Keratinocyte (primary cell): ENCODE measurements around the gene TLL2. TPM values are rescaled to one million over a fixed set of nuclear protein-coding genes. Genes with fewer than 3 reads are reported as not detected.

ENCODE experiments used
- DNase-seq: peaks from one replicate; pipeline ENCODE4 v3.0.0-alpha.2; 2011; ENCODE audit warnings: low read depth, missing footprints, low spot score
- FAIRE-seq: peaks from 2 replicates; lab custom pipeline; 2011; peaks lifted over from hg19 to GRCh38; lab: Jason Lieb, UNC
- H2AFZ ChIP-seq: 2 replicates; pipeline ENCODE4 v1.6.0; 2012; ENCODE audit warnings: low read length, control low read depth, inconsistent platforms; ENCODE audit not compliant: control insufficient read depth
- H3K27ac ChIP-seq: 2 replicates; pipeline ENCODE4 v1.5.1; 2011; ENCODE audit warnings: low read length; ENCODE audit not compliant: control insufficient read depth, insufficient read depth
- H3K27me3 ChIP-seq: 3 replicates; pipeline ENCODE4 v1.6.0; 2011; ENCODE audit warnings: low read length; ENCODE audit not compliant: control insufficient read depth, insufficient read depth; ENCODE audit errors: extremely low read depth
- H3K36me3 ChIP-seq, 2 experiments: 2 replicates in 1 of 2; 3 replicates in 1 of 2; pipeline ENCODE4 v1.5.1; 2011; ENCODE audit warnings: low read length in 2 of 2, mild to moderate bottlenecking in 1 of 2; ENCODE audit not compliant: control insufficient read depth in 2 of 2, insufficient read depth in 2 of 2; ENCODE audit errors: extremely low read depth in 1 of 2
- H3K4me1 ChIP-seq: 3 replicates; pipeline ENCODE4 v1.5.1; 2011; ENCODE audit warnings: low read length; ENCODE audit not compliant: control insufficient read depth, insufficient read depth; ENCODE audit errors: extremely low read depth
- H3K4me2 ChIP-seq: 3 replicates; pipeline ENCODE4 v1.6.0; 2011; ENCODE audit warnings: low read depth, low read length; ENCODE audit not compliant: control insufficient read depth, insufficient read depth; ENCODE audit errors: extremely low read depth
- H3K4me3 ChIP-seq, 3 experiments: fragments of 200-600 bp in 1 of 3; sonication (generic) in 1 of 3; 2 replicates in 2 of 3; 3 replicates in 1 of 3; pipeline ENCODE4 v1.5.1; 2011 to 2016; ENCODE audit warnings: low read length in 3 of 3, mild to moderate bottlenecking in 3 of 3, control low read depth in 2 of 3, inconsistent platforms in 1 of 3, low read depth in 1 of 3, mixed read lengths in 1 of 3, mixed run types in 1 of 3, moderate library complexity in 1 of 3; ENCODE audit not compliant: control insufficient read depth in 2 of 3, insufficient read depth in 2 of 3; ENCODE audit errors: extremely low read depth in 1 of 3
- H3K79me2 ChIP-seq: 2 replicates; pipeline ENCODE4 v1.6.0; 2012; ENCODE audit warnings: low read length; ENCODE audit not compliant: control insufficient read depth, insufficient read depth
- H3K9ac ChIP-seq: 3 replicates; pipeline ENCODE4 v1.6.0; 2011; ENCODE audit warnings: low read length; ENCODE audit not compliant: control insufficient read depth, insufficient read depth; ENCODE audit errors: extremely low read depth
- H3K9me1 ChIP-seq: 3 replicates; pipeline ENCODE4 v1.6.0; 2011; ENCODE audit warnings: low read length; ENCODE audit not compliant: control insufficient read depth, insufficient read depth; ENCODE audit errors: extremely low read depth
- H3K9me3 ChIP-seq: 2 replicates; pipeline ENCODE4 v1.5.1; 2012; ENCODE audit warnings: low read depth, low read length; ENCODE audit not compliant: control insufficient read depth
- H4K20me1 ChIP-seq: 3 replicates; pipeline ENCODE4 v1.6.0; 2011; ENCODE audit warnings: low read length; ENCODE audit not compliant: control insufficient read depth, insufficient read depth; ENCODE audit errors: extremely low read depth
- EZH2 ChIP-seq: IDR thresholded peaks from one replicate; pipeline ENCODE4 v1.6.1; 2012; ENCODE audit warnings: inconsistent platforms, mild to moderate bottlenecking, low read length, moderate library complexity
- dilution Hi-C: fragments of 300-500 bp; cut with MboI; formaldehyde crosslinking; loops from one replicate; pipeline ENCODE4 v1.7.0; 2020; ENCODE audit warnings: low sequenced_read_pairs; ENCODE audit not compliant: extremely low pct_ligation_motif_present
- polyA plus RNA-seq, 5 experiments: library from polyadenylated mRNA; depleted of rRNA in 3 of 5; stranded (reverse) in 3 of 5; stranded (forward) in 1 of 5; unstranded in 1 of 5; fragments of >200 nt; gene quantifications; 1 replicate in 1 of 5; 2 replicates in 3 of 5; 3 replicates in 1 of 5; pipeline versions ENCODE4 v1.2.1 to v1.2.3, GENCODE V29; 2011 to 2012; ENCODE audit warnings: missing spikeins in 2 of 5, low read depth in 1 of 5, low replicate concordance in 1 of 5
- TF ChIP-seq, protein P1 (sequence below), 3 experiments: IDR thresholded peaks in 1 of 3; conservative IDR thresholded peaks in 1 of 3; optimal IDR thresholded peaks in 1 of 3; 2 replicates in 2 of 3; 3 replicates in 1 of 3; pipeline versions ENCODE3 to v1.5.1; 2011; ENCODE audit warnings: low read length in 3 of 3, mild to moderate bottlenecking in 3 of 3, moderate library complexity in 2 of 3, control low read depth in 1 of 3, inconsistent platforms in 1 of 3; ENCODE audit not compliant: insufficient read depth in 2 of 3; ENCODE audit errors: extremely low read depth in 1 of 3

Gene TLL2
- polyA plus RNA-seq, 1 donor (not counting 4 experiments of a cell fraction or from before 2014, with no cell fraction given): 0.83 TPM

GRCh38 chr10:96494694-96495093, 19.0 kb downstream of the TLL2 start:
- H3K4me2 ChIP-seq: no peak overlapping the region
- dilution Hi-C loops: no loop called here
- H3K4me3 ChIP-seq: no peak overlapping the region
- H3K27ac ChIP-seq: no peak overlapping the region
- H3K4me1 ChIP-seq: no peaks in the 10 kb centered on the region
- TF ChIP-seq EZH2: no peak
- H3K9ac ChIP-seq: no peak overlapping the region
- H2AFZ ChIP-seq: no peak overlapping the region
- H3K36me3 ChIP-seq: no peaks in the 10 kb centered on the region
- no peaks in the 10 kb centered on the region for H4K20me1 ChIP-seq
- DNase-seq (no peak), FAIRE-seq (no peak)
- H3K9me1 ChIP-seq: no peaks in the 10 kb centered on the region
- no peaks in the 10 kb centered on the region for H3K79me2 ChIP-seq
- no peaks in the 10 kb centered on the region for H3K9me3 ChIP-seq
- H3K27me3 ChIP-seq: no peaks in the 10 kb centered on the region

DNA sequence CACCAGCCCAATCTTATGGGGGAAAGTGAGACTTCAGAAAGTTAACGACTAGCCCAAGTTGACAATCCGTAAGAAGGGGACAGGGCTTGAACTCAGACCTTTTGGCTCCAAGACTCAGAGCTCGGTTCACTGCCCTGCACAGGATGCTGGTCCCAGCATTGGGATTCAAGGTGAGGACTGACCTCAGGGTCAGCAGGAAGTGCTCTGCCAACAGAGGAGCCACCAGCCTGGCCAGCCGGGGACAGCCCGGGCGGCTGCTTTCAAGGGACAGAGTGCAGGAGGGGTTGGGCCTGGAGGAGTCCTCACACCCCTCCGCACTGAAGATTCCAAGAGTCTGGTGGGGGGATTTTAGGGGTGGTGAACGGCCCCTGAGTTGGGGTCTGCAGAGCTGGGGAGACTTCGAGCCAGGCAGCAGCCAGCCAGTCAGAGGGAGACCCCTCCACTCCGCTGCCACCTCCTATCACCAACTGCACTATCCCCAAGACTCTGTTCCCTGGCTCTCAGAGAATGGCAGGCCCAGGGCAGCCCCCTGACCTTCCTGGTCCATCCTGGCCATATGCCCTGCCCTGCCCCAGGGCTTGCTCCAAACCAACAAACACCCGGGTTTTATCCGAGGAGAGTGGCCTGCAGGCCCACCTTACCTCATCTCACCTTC, 19.7 kb downstream of the TLL2 start:
- no peak overlapping the region for H3K27ac ChIP-seq
- no peaks in the 10 kb centered on the region for H4K20me1 ChIP-seq
- no peaks in the 10 kb centered on the region for H3K36me3 ChIP-seq
- no peak overlapping the region for H2AFZ ChIP-seq
- FAIRE-seq: no peak
- no peaks in the 10 kb centered on the region for H3K9me1 ChIP-seq
- no peaks in the 10 kb centered on the region for H3K9me3 ChIP-seq
- H3K4me2 ChIP-seq: no peak overlapping the region
- no peak overlapping the region for H3K9ac ChIP-seq
- no peaks in the 10 kb centered on the region for H3K4me1 ChIP-seq
- H3K4me3 ChIP-seq: no peak overlapping the region
- no peak for DNase-seq
- TF ChIP-seq, protein P1, sequence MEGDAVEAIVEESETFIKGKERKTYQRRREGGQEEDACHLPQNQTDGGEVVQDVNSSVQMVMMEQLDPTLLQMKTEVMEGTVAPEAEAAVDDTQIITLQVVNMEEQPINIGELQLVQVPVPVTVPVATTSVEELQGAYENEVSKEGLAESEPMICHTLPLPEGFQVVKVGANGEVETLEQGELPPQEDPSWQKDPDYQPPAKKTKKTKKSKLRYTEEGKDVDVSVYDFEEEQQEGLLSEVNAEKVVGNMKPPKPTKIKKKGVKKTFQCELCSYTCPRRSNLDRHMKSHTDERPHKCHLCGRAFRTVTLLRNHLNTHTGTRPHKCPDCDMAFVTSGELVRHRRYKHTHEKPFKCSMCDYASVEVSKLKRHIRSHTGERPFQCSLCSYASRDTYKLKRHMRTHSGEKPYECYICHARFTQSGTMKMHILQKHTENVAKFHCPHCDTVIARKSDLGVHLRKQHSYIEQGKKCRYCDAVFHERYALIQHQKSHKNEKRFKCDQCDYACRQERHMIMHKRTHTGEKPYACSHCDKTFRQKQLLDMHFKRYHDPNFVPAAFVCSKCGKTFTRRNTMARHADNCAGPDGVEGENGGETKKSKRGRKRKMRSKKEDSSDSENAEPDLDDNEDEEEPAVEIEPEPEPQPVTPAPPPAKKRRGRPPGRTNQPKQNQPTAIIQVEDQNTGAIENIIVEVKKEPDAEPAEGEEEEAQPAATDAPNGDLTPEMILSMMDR (optimal IDR thresholded peaks at IDR 0.05 in 1 of 3, IDR thresholded peaks at IDR 0.05 in 1 of 3, conservative IDR thresholded peaks at IDR 0.05 in 1 of 3; ENCODE audit: extremely low read depth in 1 of 3, insufficient read depth in 2 of 3, low read length in 3 of 3): no peak
- no peak for TF ChIP-seq EZH2
- no peaks in the 10 kb centered on the region for H3K27me3 ChIP-seq
- H3K79me2 ChIP-seq: no peaks in the 10 kb centered on the region
- dilution Hi-C loops: no loop called here

DNA sequence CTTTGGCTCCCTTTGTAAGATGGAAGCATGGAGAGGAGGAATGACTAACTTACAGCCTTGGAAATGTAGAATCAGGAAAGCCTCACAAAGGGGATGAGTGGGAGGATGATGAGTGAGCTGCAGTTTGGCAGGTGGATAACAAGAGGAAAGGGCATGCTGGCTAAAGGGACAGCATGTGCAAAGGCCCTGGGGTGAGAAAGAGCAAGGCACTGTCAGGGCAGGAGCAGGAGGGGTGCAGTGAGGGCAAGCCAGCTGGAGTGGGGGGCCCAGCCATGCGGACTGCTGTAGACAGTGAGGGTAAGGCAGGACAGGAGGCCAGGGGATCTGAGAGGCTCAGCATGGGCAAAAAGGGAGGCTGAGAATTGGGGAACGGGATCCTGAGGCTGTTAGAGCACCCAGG, 20.5 kb downstream of the TLL2 start:
- Histone ChIP-seq H3K9ac (no peak overlapping the region), H3K27me3 (no peaks in the 10 kb centered on the region), H3K4me3 (no peak overlapping the region), H3K9me3 (no peaks in the 10 kb centered on the region), H3K27ac (no peak overlapping the region), H4K20me1 (no peaks in the 10 kb centered on the region), H3K9me1 (no peaks in the 10 kb centered on the region), H3K4me2 (no peak overlapping the region), H3K36me3 (no peaks in the 10 kb centered on the region), H3K79me2 (no peaks in the 10 kb centered on the region), H2AFZ (no peak overlapping the region), H3K4me1 (no peaks in the 10 kb centered on the region)
- TF ChIP-seq, protein P1 (optimal IDR thresholded peaks at IDR 0.05 in 1 of 3, IDR thresholded peaks at IDR 0.05 in 1 of 3, conservative IDR thresholded peaks at IDR 0.05 in 1 of 3; ENCODE audit: extremely low read depth in 1 of 3, insufficient read depth in 2 of 3, low read length in 3 of 3): no peak
- TF ChIP-seq EZH2: no peak
- DNase-seq (no peak), FAIRE-seq (no peak)
- dilution Hi-C loops: no loop called here
